GM18867 (cell line): ENCODE measurements around the gene PTPA.
"Not testable (repeated sequence)": the region's sequence is repeated elsewhere in the genome, so short reads cannot be mapped to it uniquely, and the experiment has no call there.

Source experiments
- ATAC-seq: cut with Tn5 transposase; IDR thresholded peaks from one replicate; pipeline ENCODE4 v1.9.1; 2021; ENCODE audit warnings: mild to moderate bottlenecking, moderate library complexity; ENCODE audit not compliant: unreplicated experiment

Gene PTPA

DNA sequence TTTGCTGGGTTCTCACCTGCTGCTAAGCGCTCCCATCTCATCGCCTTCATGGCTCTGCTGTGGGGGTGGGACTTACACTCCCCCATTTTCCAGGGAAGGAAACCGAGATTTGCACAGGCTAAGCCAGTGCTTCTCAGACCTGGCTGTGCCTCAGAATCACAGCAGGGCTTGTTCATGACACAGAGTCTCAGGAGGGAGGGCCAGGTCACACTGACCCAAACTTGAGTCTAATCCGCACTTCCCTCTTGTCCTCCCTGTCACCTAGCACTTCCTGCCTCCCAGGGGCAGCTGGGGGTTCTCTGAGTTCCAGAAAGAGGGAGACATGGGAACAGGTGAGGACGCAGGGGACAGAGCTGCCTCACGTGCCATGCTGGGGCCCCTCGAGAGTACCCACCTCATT lies 82.4 kb downstream of the PTPA start:
- no peak for ATAC-seq

DNA sequence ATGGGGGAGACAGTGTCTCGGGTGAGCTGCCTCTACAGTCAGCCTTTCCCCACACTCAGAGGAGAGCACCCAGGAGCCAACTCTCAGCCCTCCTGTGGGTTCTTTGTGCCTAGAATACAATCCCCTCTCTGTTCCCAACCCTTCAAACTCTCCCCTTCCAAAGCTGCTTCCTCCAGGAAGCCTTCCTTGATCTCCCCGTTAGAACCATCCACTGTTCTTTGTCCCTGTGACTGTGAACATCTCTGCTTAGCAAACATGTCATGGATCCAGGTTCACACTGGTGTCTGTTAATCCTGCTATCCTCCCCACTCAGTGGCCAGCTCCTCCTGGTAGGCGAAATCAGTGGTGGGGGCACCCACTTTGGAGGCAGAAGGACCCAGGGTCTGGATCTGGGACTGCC lies 83.0 kb downstream of the PTPA start:
- no peak for ATAC-seq

DNA sequence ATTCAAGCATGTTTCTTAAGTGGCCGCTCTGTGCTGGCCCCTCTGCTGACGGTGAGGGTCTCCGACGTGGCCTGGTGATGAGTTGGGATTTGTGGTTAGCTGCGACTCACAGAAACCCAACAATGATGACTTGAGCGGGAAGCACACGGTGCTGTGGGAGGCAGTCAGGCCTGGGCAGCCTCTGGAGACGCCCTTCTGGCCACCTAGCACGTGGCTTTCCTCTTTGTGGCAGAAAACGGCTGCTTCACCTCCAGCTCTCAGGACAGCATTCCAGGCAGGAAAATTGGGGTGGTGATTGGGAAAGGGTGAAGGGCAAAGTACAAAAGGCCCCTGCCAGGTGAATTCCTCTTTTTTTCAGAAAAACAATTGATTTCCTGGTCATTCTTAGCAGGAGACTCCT lies 84.4 kb downstream of the PTPA start:
- no peak for ATAC-seq

DNA sequence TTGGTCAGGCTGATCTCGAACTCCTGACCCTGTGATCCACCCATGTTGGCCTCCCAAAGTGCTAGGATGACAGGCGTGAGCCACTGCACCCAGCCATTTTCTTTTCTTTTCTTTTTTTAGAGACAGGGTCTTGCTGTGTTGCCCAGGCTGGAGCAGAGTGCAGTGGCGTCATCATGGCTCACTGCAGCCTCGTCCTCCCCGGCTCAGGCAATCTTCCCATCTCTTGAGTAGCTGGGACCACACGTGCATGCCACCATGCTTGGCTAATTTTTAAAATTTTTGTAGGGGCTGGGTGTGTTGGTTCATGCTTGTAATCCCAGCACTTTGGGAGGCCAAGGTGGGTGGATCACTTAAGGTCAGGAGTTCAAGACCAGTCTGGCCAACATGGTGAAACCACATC lies 85.8 kb downstream of the PTPA start:
- ATAC-seq, result not testable (repeated sequence)

DNA sequence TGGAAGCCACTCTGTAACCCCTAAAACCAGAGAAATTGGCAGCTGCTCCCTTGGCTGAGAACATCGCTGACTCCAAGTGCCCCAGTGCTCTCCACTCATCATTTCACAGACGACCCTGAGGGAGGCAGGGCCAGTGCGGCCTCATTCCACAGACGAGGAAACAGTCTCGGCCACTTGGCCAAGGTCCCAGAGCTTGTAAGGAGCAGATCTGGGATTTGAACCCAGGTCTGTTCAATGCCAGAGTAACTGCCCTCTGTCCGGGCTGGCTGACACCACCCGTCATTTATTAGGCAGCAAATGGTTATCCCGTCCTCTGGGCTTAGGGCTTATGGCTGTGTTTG lies 86.7 kb downstream of the PTPA start:
- no peak for ATAC-seq
